Keratinocyte (primary cell): ENCODE measurements around the gene TLL2. TPM values are rescaled to one million over a fixed set of nuclear protein-coding genes. Genes with fewer than 3 reads are reported as not detected.

Source experiments
- DNase-seq: peaks from one replicate; pipeline ENCODE4 v3.0.0-alpha.2; 2011; ENCODE audit warnings: low read depth, missing footprints, low spot score
- FAIRE-seq: peaks from 2 replicates; lab custom pipeline; 2011; peaks lifted over from hg19 to GRCh38; lab: Jason Lieb, UNC
- H2AFZ ChIP-seq: 2 replicates; pipeline ENCODE4 v1.6.0; 2012; ENCODE audit warnings: low read length, control low read depth, inconsistent platforms; ENCODE audit not compliant: control insufficient read depth
- H3K27ac ChIP-seq: 2 replicates; pipeline ENCODE4 v1.5.1; 2011; ENCODE audit warnings: low read length; ENCODE audit not compliant: control insufficient read depth, insufficient read depth
- H3K27me3 ChIP-seq: 3 replicates; pipeline ENCODE4 v1.6.0; 2011; ENCODE audit warnings: low read length; ENCODE audit not compliant: control insufficient read depth, insufficient read depth; ENCODE audit errors: extremely low read depth
- H3K36me3 ChIP-seq, 2 experiments: 2 replicates in 1 of 2; 3 replicates in 1 of 2; pipeline ENCODE4 v1.5.1; 2011; ENCODE audit warnings: low read length in 2 of 2, mild to moderate bottlenecking in 1 of 2; ENCODE audit not compliant: control insufficient read depth in 2 of 2, insufficient read depth in 2 of 2; ENCODE audit errors: extremely low read depth in 1 of 2
- H3K4me1 ChIP-seq: 3 replicates; pipeline ENCODE4 v1.5.1; 2011; ENCODE audit warnings: low read length; ENCODE audit not compliant: control insufficient read depth, insufficient read depth; ENCODE audit errors: extremely low read depth
- H3K4me2 ChIP-seq: 3 replicates; pipeline ENCODE4 v1.6.0; 2011; ENCODE audit warnings: low read depth, low read length; ENCODE audit not compliant: control insufficient read depth, insufficient read depth; ENCODE audit errors: extremely low read depth
- H3K4me3 ChIP-seq, 3 experiments: fragments of 200-600 bp in 1 of 3; sonication (generic) in 1 of 3; 2 replicates in 2 of 3; 3 replicates in 1 of 3; pipeline ENCODE4 v1.5.1; 2011 to 2016; ENCODE audit warnings: low read length in 3 of 3, mild to moderate bottlenecking in 3 of 3, control low read depth in 2 of 3, inconsistent platforms in 1 of 3, low read depth in 1 of 3, mixed read lengths in 1 of 3, mixed run types in 1 of 3, moderate library complexity in 1 of 3; ENCODE audit not compliant: control insufficient read depth in 2 of 3, insufficient read depth in 2 of 3; ENCODE audit errors: extremely low read depth in 1 of 3
- H3K79me2 ChIP-seq: 2 replicates; pipeline ENCODE4 v1.6.0; 2012; ENCODE audit warnings: low read length; ENCODE audit not compliant: control insufficient read depth, insufficient read depth
- H3K9ac ChIP-seq: 3 replicates; pipeline ENCODE4 v1.6.0; 2011; ENCODE audit warnings: low read length; ENCODE audit not compliant: control insufficient read depth, insufficient read depth; ENCODE audit errors: extremely low read depth
- H3K9me1 ChIP-seq: 3 replicates; pipeline ENCODE4 v1.6.0; 2011; ENCODE audit warnings: low read length; ENCODE audit not compliant: control insufficient read depth, insufficient read depth; ENCODE audit errors: extremely low read depth
- H3K9me3 ChIP-seq: 2 replicates; pipeline ENCODE4 v1.5.1; 2012; ENCODE audit warnings: low read depth, low read length; ENCODE audit not compliant: control insufficient read depth
- H4K20me1 ChIP-seq: 3 replicates; pipeline ENCODE4 v1.6.0; 2011; ENCODE audit warnings: low read length; ENCODE audit not compliant: control insufficient read depth, insufficient read depth; ENCODE audit errors: extremely low read depth
- CTCF ChIP-seq, 3 experiments: IDR thresholded peaks in 1 of 3; conservative IDR thresholded peaks in 1 of 3; optimal IDR thresholded peaks in 1 of 3; 2 replicates in 2 of 3; 3 replicates in 1 of 3; pipeline versions ENCODE3 to v1.5.1; 2011; ENCODE audit warnings: low read length in 3 of 3, mild to moderate bottlenecking in 3 of 3, moderate library complexity in 2 of 3, control low read depth in 1 of 3, inconsistent platforms in 1 of 3; ENCODE audit not compliant: insufficient read depth in 2 of 3; ENCODE audit errors: extremely low read depth in 1 of 3
- EZH2 ChIP-seq: IDR thresholded peaks from one replicate; pipeline ENCODE4 v1.6.1; 2012; ENCODE audit warnings: inconsistent platforms, mild to moderate bottlenecking, low read length, moderate library complexity
- dilution Hi-C: fragments of 300-500 bp; cut with MboI; formaldehyde crosslinking; loops from one replicate; pipeline ENCODE4 v1.7.0; 2020; ENCODE audit warnings: low sequenced_read_pairs; ENCODE audit not compliant: extremely low pct_ligation_motif_present
- polyA plus RNA-seq, 5 experiments: library from polyadenylated mRNA; depleted of rRNA in 3 of 5; stranded (reverse) in 3 of 5; stranded (forward) in 1 of 5; unstranded in 1 of 5; fragments of >200 nt; gene quantifications; 1 replicate in 1 of 5; 2 replicates in 3 of 5; 3 replicates in 1 of 5; pipeline versions ENCODE4 v1.2.1 to v1.2.3, GENCODE V29; 2011 to 2012; ENCODE audit warnings: missing spikeins in 2 of 5, low read depth in 1 of 5, low replicate concordance in 1 of 5

Gene TLL2
- polyA plus RNA-seq, 1 donor (not counting 4 experiments of a cell fraction or from before 2014, with no cell fraction given): 0.83 TPM

GRCh38 chr10:96333101-96333500, 180.6 kb downstream of the TLL2 start:
- no peaks in the 10 kb centered on the region for H3K9me3 ChIP-seq
- H3K9me1 ChIP-seq: no peaks in the 10 kb centered on the region
- H3K27me3 ChIP-seq: peaks cover 16% of the 10 kb centered on the region
- H3K4me3 ChIP-seq: no peak overlapping the region
- no peak overlapping the region for H2AFZ ChIP-seq
- no peaks in the 10 kb centered on the region for H3K36me3 ChIP-seq
- DNase-seq (no peak), FAIRE-seq (no peak)
- no peaks in the 10 kb centered on the region for H3K79me2 ChIP-seq
- H3K27ac ChIP-seq: no peak overlapping the region
- no peak for TF ChIP-seq EZH2
- no peak for TF ChIP-seq CTCF (optimal IDR thresholded peaks at IDR 0.05 in 1 of 3, IDR thresholded peaks at IDR 0.05 in 1 of 3, conservative IDR thresholded peaks at IDR 0.05 in 1 of 3; ENCODE audit: extremely low read depth in 1 of 3, insufficient read depth in 2 of 3, low read length in 3 of 3)
- H4K20me1 ChIP-seq: no peaks in the 10 kb centered on the region
- dilution Hi-C loops: no loop called here
- H3K4me1 ChIP-seq: no peaks in the 10 kb centered on the region
- H3K9ac ChIP-seq: no peak overlapping the region
- no peak overlapping the region for H3K4me2 ChIP-seq

GRCh38 chr10:96327462-96327861, 186.3 kb downstream of the TLL2 start:
- no peak for FAIRE-seq
- no peak overlapping the region for H3K9ac ChIP-seq
- H3K4me3 ChIP-seq: no peak overlapping the region
- H3K27ac ChIP-seq: no peak overlapping the region
- DNase-seq: no peak
- H3K36me3 ChIP-seq: no peaks in the 10 kb centered on the region
- H3K9me3 ChIP-seq: no peaks in the 10 kb centered on the region
- H3K4me1 ChIP-seq: no peaks in the 10 kb centered on the region
- H3K79me2 ChIP-seq: no peaks in the 10 kb centered on the region
- dilution Hi-C loops: no loop called here
- H4K20me1 ChIP-seq: no peaks in the 10 kb centered on the region
- TF ChIP-seq EZH2 (no peak), CTCF (optimal IDR thresholded peaks at IDR 0.05 in 1 of 3, IDR thresholded peaks at IDR 0.05 in 1 of 3, conservative IDR thresholded peaks at IDR 0.05 in 1 of 3; ENCODE audit: extremely low read depth in 1 of 3, insufficient read depth in 2 of 3, low read length in 3 of 3) (no peak)
- H2AFZ ChIP-seq: no peak overlapping the region
- H3K9me1 ChIP-seq: no peaks in the 10 kb centered on the region
- H3K4me2 ChIP-seq: no peak overlapping the region
- H3K27me3 ChIP-seq: peaks cover 20% of the 10 kb centered on the region
